Hepatocyte (in vitro differentiated cells): ENCODE data around the gene MTPN.

Experiments
- EZH2 ChIP-seq: fragments of 200-600 bp; sonication (generic); IDR thresholded peaks from 2 replicates; pipeline ENCODE4 v1.6.1; 2016; ENCODE audit warnings: antibody characterized with exemption, mild to moderate bottlenecking, borderline replicate concordance
- EZH2phosphoT487 ChIP-seq: fragments of 200-600 bp; sonication (generic); IDR thresholded peaks from one replicate; pipeline ENCODE4 v1.6.1; 2018; ENCODE audit warnings: antibody characterized with exemption, mild to moderate bottlenecking, low read depth, moderate library complexity; ENCODE audit not compliant: unreplicated experiment, severe bottlenecking
- TF ChIP-seq, protein P1 (sequence below): fragments of 200-600 bp; sonication (generic); IDR thresholded peaks from 2 replicates; pipeline ENCODE4 v1.5.1; 2016; ENCODE audit warnings: antibody characterized with exemption, mild to moderate bottlenecking; ENCODE audit not compliant: poor library complexity

DNA sequence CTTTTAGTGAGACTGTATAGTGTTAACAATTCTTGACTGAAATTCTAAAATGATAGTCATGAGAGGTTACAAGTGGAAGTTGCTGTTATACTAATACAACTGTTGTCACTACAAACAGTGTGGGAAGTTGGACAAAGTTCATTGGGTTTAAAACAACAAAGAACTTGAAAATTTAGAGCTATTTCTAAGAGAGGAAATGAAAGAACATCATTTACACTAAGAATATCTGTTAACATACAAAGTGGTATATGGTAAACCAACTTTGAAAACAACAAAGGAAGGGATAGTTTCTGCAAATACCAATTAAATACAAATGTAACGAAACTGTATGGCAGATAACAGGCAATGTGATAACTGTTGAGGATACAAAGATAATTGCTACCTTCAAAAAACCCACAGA, 11.6 kb downstream of the MTPN start:
- no peak for TF ChIP-seq EZH2phosphoT487
- TF ChIP-seq EZH2 = no peak
- TF ChIP-seq, protein P1, sequence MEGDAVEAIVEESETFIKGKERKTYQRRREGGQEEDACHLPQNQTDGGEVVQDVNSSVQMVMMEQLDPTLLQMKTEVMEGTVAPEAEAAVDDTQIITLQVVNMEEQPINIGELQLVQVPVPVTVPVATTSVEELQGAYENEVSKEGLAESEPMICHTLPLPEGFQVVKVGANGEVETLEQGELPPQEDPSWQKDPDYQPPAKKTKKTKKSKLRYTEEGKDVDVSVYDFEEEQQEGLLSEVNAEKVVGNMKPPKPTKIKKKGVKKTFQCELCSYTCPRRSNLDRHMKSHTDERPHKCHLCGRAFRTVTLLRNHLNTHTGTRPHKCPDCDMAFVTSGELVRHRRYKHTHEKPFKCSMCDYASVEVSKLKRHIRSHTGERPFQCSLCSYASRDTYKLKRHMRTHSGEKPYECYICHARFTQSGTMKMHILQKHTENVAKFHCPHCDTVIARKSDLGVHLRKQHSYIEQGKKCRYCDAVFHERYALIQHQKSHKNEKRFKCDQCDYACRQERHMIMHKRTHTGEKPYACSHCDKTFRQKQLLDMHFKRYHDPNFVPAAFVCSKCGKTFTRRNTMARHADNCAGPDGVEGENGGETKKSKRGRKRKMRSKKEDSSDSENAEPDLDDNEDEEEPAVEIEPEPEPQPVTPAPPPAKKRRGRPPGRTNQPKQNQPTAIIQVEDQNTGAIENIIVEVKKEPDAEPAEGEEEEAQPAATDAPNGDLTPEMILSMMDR = no peak
